Activated CD4-positive, alpha-beta T cell treated with anti-CD3 and anti-CD28 coated beads for 36 hours (primary cell): Measurements from ENCODE around the gene DCAF11. TPM values are rescaled to one million over a fixed set of nuclear protein-coding genes. Genes with fewer than 3 reads are reported as not detected.

Experiments
- ATAC-seq: fragments of 200-7000 bp; cut with Tn5 transposase; one replicate; pipeline ENCODE4 v1.10.0; 2021; ENCODE audit warnings: mild to moderate bottlenecking, moderate library complexity
- CTCF ChIA-PET: fragments of 350-600 bp; sonication (Branson Sonifier 250); formaldehyde crosslinking; loops from one replicate; lab custom pipeline; 2021; ENCODE audit warnings: antibody characterized with exemption; lab: Charles Lee
- POLR2A ChIA-PET: fragments of 350-600 bp; sonication (Branson Sonifier 250); formaldehyde crosslinking; loops from one replicate; lab custom pipeline; 2021; ENCODE audit warnings: antibody characterized with exemption, inconsistent platforms; lab: Charles Lee
- DNase-seq: peaks from one replicate; pipeline ENCODE4 v3.0.0-alpha.2; 2020
- H3K27ac Mint-ChIP-seq: one replicate; pipeline ENCODE4 v1.8.0; 2021; ENCODE audit warnings: mixed read lengths
- H3K27me3 Mint-ChIP-seq: one replicate; pipeline ENCODE4 v1.8.0; 2021; ENCODE audit warnings: mixed read lengths
- H3K36me3 Mint-ChIP-seq: one replicate; pipeline ENCODE4 v1.8.0; 2021; ENCODE audit warnings: low read depth, mixed read lengths
- H3K4me1 Mint-ChIP-seq: one replicate; pipeline ENCODE4 v1.8.0; 2021; ENCODE audit warnings: mixed read lengths
- H3K4me3 Mint-ChIP-seq: one replicate; pipeline ENCODE4 v1.8.0; 2021; ENCODE audit warnings: mild to moderate bottlenecking, moderate library complexity, mixed read lengths
- H3K9me3 Mint-ChIP-seq: one replicate; pipeline ENCODE4 v1.8.0; 2021; ENCODE audit warnings: low read depth, mixed read lengths
- intact Hi-C, 2 experiments: fragments of 100-400 bp; cut with DNase I in 1 of 2; cut with micrococcal nuclease in 1 of 2; formaldehyde crosslinking; loops; one replicate each; pipeline versions ENCODE4 v1.14.2 to v1.15.1; 2022 to 2024; cut with DNase I, micrococcal nuclease
- total RNA-seq, 2 experiments: library from RNA; stranded (reverse); gene quantifications; one replicate each; pipeline ENCODE4 v1.2.3, GENCODE V29; 2021

DCAF11 gene
- total RNA-seq, 2 experiments from 2014 or later: 74.0 to 86.2 TPM

DNA sequence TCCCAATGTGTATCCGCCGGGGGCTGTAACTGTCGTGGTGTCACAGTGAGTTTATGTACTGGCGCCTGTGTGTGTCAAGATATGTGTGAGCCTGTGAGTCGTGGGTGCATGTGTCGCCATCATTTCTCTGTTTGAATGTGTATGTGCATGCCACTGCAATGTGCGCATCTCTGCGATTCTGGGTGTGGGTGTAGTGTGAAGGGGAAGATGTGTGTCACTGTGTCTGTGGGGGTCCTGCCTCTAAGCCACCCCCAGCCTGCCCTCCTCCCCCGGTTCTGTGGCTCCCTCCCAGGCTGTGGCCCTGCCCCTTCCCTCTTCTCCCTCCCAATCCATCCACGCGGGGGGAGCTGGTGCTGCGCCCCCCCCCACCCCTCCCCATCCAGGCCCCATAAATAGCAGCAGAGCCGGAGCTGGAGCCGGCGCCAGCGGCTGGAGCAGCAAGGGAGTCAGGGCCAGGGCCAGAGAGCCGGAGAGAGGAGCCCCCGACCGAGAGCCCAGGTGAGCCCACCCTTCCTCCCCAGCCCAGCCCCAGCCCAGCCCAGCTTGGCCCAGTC, 43.4 kb upstream of the DCAF11 start, which contains the start of gene CPNE6:
Gene CPNE6 (plus strand): TSS at position 419 of the 554 bp plus-strand sequence. CDS start 1,375 bp downstream, outside the sequence.
- H3K27me3 Mint-ChIP-seq: peaks cover 9% of the 10 kb centered on the region
- ChIA-PET CTCF (interaction anchor here (0.7 to 1.1 kb wide), 3 partner anchors 12 to 37 kb away, joined by 3 read pairs; no protein-coding TSS in a partner anchor), POLR2A (interaction anchor here (0.7 kb wide), 1 partner anchor 8 kb away, joined by 3 read pairs; no protein-coding TSS in a partner anchor)
- H3K9me3 Mint-ChIP-seq: no peaks in the 10 kb centered on the region
- H3K4me1 Mint-ChIP-seq: peaks cover 8% of the 10 kb centered on the region
- intact Hi-C loops: loop anchor here in 1 of 2 experiments (1.0 kb wide), 1 partner anchor 18 kb away; no protein-coding TSS in a partner anchor
- H3K36me3 Mint-ChIP-seq: no peaks in the 10 kb centered on the region
- peak within 1 kb of the TSS; percentile 10 for H3K27ac Mint-ChIP-seq
- no peak within 1 kb of the TSS for H3K4me3 Mint-ChIP-seq
- ATAC-seq (peak; percentile 96), DNase-seq (peak; percentile 81)

GRCh38 chr14:24071836-24072430, 42.6 kb upstream of the DCAF11 start:
- peaks cover 9% of the 10 kb centered on the region for H3K27me3 Mint-ChIP-seq
- H3K36me3 Mint-ChIP-seq: no peaks in the 10 kb centered on the region
- CTCF ChIA-PET: interaction anchor here (0.5 to 1.5 kb wide), 3 partner anchors 11 to 463 kb away, joined by 3 to 4 read pairs (median 3); no protein-coding TSS in a partner anchor
- POLR2A ChIA-PET: interaction anchor here (0.7 kb wide), 1 partner anchor 7 kb away, joined by 3 read pairs; no protein-coding TSS in a partner anchor
- intact Hi-C loops: loop anchor here in 1 of 2 experiments (1.0 kb wide), 1 partner anchor 19 kb away; no protein-coding TSS in a partner anchor
- ATAC-seq (no peak), DNase-seq (no peak)
- peaks cover 8% of the 10 kb centered on the region for H3K4me1 Mint-ChIP-seq
- no peak overlapping the region for H3K27ac Mint-ChIP-seq
- no peaks in the 10 kb centered on the region for H3K9me3 Mint-ChIP-seq
- H3K4me3 Mint-ChIP-seq: no peak overlapping the region

DNA sequence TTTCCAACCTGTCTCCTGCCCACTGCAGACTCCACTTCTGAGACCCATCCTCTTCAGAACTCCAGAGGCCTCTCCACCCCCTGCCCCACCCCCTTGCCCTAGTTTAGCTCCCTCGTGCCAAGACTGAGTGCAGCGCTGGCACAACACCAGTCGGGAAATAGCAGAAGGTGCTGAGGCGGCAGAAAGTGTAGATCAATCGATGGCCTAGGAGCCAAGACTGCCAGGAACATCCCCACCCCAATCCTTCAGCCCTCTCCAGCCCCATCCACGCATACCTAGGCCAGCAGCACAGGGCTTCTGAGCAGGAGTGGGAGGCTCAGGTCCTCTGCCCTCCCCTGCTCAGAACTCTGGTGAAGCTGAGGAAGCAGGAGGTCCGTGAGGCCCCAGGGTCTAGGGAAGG, 42.1 kb upstream of the DCAF11 start:
- intact Hi-C loops: no loop called here
- ATAC-seq (no peak), DNase-seq (no peak)
- ChIA-PET POLR2A (no interaction called here), CTCF (interaction anchor here (0.5 to 1.5 kb wide), 3 partner anchors 10 to 464 kb away, joined by 3 to 4 read pairs (median 3); no protein-coding TSS in a partner anchor)
- no peaks in the 10 kb centered on the region for H3K9me3 Mint-ChIP-seq
- H3K4me1 Mint-ChIP-seq: peaks cover 8% of the 10 kb centered on the region
- H3K27ac Mint-ChIP-seq: no peak overlapping the region
- no peak overlapping the region for H3K4me3 Mint-ChIP-seq
- H3K27me3 Mint-ChIP-seq: peaks cover 9% of the 10 kb centered on the region
- H3K36me3 Mint-ChIP-seq: no peaks in the 10 kb centered on the region

- DNase-seq: no peak
- Mint-ChIP-seq H3K9me3 (no peaks in the 10 kb centered on the region), H3K27me3 (peaks cover 9% of the 10 kb centered on the region), H3K4me3 (no peak overlapping the region), H3K36me3 (no peaks in the 10 kb centered on the region), H3K27ac (no peak overlapping the region), H3K4me1 (peaks cover 8% of the 10 kb centered on the region)
- ChIA-PET POLR2A (no interaction called here), CTCF (interaction anchor here (0.7 to 1.5 kb wide), 5 partner anchors 10 to 663 kb away, joined by 3 to 4 read pairs (median 3); no protein-coding TSS in a partner anchor)
- no peak for ATAC-seq
- intact Hi-C loops: no loop called here
These were observed 41.4 kb upstream of the DCAF11 start for GRCh38 chr14:24072881-24073877.

DNA sequence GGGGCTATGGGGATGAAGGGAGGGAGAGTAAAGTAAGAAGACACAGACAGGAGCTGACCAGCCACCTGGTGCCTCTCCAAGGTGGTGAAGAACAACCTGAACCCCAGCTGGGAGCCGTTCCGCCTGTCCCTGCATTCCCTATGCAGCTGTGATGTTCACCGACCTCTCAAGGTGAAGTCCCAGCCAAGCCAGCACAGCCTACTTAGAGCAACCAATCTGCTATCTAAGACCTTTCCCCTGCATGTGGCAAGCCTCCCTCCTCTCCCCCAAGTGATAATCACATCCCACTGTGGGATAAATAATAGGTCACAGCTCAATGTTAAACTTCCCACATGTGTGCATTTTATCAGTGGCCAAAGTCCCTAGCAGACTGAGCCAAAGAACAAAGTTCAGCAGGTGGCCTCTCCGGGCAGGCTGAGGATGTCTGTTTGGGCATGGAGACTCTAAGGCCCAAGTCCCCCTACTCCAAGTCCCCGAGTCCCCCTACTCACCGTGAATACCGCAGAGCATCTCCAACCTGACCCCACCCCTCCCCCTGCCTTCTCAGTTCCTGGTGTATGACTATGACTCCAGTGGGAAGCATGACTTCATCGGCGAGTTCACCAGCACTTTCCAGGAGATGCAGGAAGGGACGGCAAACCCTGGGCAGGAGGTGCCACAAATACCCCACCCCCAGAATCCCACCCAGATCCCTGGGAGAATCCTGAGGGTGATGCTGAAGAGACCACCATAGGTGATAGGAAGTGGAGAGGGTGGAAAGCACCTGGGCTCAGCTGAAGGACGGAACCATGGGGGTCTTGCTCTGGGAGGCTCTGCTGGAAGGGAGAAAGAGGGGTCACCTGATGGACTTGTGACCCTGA, 39.7 kb upstream of the DCAF11 start:
- Mint-ChIP-seq H3K27ac (no peak overlapping the region), H3K27me3 (peaks cover 5% of the 10 kb centered on the region), H3K9me3 (no peaks in the 10 kb centered on the region), H3K4me3 (no peak overlapping the region), H3K36me3 (no peaks in the 10 kb centered on the region), H3K4me1 (peaks cover 12% of the 10 kb centered on the region)
- DNase-seq (no peak), ATAC-seq (no peak)
- intact Hi-C loops: no loop called here
- ChIA-PET POLR2A (no interaction called here), CTCF (interaction anchor here (0.7 to 2.2 kb wide), 5 partner anchors 16 to 201 kb away, joined by 3 to 14 read pairs (median 4); partner anchors contain the start of genes DCAF11 and NRL)

- Mint-ChIP-seq H3K4me1 (peaks cover 18% of the 10 kb centered on the region), H3K9me3 (no peaks in the 10 kb centered on the region), H3K27ac (no peak overlapping the region), H3K27me3 (peaks cover 2% of the 10 kb centered on the region), H3K36me3 (no peaks in the 10 kb centered on the region), H3K4me3 (no peak overlapping the region)
- POLR2A ChIA-PET: no interaction called here
- CTCF ChIA-PET: interaction anchor here (1.2 to 2.2 kb wide), 2 partner anchors 15 to 17 kb away, joined by 4 to 14 read pairs; no protein-coding TSS in a partner anchor
- no peak for ATAC-seq
- intact Hi-C loops: no loop called here
- DNase-seq: no peak
These were observed 38.9 kb upstream of the DCAF11 start for GRCh38 chr14:24075485-24076301.

GRCh38 chr14:24076302-24076601, 38.3 kb upstream of the DCAF11 start:
- POLR2A ChIA-PET: no interaction called here
- Mint-ChIP-seq H3K27ac (no peak overlapping the region), H3K4me1 (peaks cover 15% of the 10 kb centered on the region), H3K9me3 (no peaks in the 10 kb centered on the region), H3K27me3 (no peaks in the 10 kb centered on the region), H3K36me3 (no peaks in the 10 kb centered on the region), H3K4me3 (no peak overlapping the region)
- intact Hi-C loops: no loop called here
- no peak for DNase-seq
- CTCF ChIA-PET: interaction anchor here (2.2 kb wide), 1 partner anchor 15 kb away, joined by 14 read pairs; no protein-coding TSS in a partner anchor
- no peak for ATAC-seq

DNA sequence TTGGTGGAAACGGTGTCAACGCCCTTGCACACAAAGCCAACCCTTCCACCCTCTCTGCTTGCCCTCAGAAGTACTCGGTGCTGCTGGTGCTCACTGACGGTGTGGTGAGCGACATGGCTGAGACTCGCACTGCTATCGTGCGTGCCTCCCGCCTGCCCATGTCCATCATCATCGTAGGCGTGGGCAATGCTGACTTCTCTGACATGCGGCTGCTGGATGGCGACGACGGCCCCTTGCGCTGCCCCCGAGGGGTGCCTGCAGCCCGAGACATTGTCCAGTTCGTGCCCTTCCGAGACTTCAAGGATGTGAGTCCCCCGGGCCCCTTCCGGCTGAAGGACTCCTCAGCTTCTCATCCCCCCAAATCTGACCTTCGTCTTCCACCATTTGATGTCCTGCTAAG, 37.5 kb upstream of the DCAF11 start:
- Mint-ChIP-seq H3K36me3 (no peaks in the 10 kb centered on the region), H3K27ac (no peak overlapping the region), H3K4me3 (no peak overlapping the region), H3K4me1 (peaks cover 19% of the 10 kb centered on the region), H3K27me3 (no peaks in the 10 kb centered on the region), H3K9me3 (no peaks in the 10 kb centered on the region)
- DNase-seq (no peak), ATAC-seq (no peak)
- CTCF ChIA-PET: interaction anchor here (2.2 kb wide), 1 partner anchor 14 kb away, joined by 14 read pairs; no protein-coding TSS in a partner anchor
- POLR2A ChIA-PET: no interaction called here
- intact Hi-C loops: no loop called here

DNA sequence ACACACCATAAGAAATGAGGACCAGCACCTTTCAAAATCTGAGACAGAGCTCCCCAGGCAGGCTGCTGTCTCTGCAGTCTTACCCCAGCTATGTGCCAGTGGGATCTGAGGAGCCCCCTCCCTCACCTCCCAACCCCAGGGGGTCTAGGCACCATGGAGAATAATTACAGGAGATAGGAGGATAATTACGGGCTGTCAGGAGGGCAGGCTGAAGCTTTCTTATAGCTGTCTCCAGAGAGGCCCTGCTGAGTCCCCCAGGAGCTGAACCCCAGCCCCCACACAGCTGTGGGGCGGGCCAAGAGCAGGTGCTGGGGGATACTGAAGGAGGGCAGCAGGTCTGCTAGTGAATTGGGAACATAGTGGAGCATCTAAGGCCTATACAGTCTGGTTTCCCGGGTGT, 36.4 kb upstream of the DCAF11 start:
- ChIA-PET POLR2A (no interaction called here), CTCF (interaction anchor here (0.9 kb wide), 1 partner anchor 13 kb away, joined by 3 read pairs; no protein-coding TSS in a partner anchor)
- intact Hi-C loops: no loop called here
- no peaks in the 10 kb centered on the region for H3K9me3 Mint-ChIP-seq
- no peak for DNase-seq
- H3K27ac Mint-ChIP-seq: no peak overlapping the region
- no peak for ATAC-seq
- no peak overlapping the region for H3K4me3 Mint-ChIP-seq
- peaks cover 20% of the 10 kb centered on the region for H3K4me1 Mint-ChIP-seq
- H3K36me3 Mint-ChIP-seq: no peaks in the 10 kb centered on the region
- no peaks in the 10 kb centered on the region for H3K27me3 Mint-ChIP-seq
